GM13977 (cell line): ENCODE results near the gene FILIP1L.

Experiments
- DNase-seq: peaks from one replicate; pipeline ENCODE4 v3.0.0; 2012; ENCODE audit warnings: low spot score
- CTCF ChIP-seq: IDR thresholded peaks from 2 replicates; pipeline ENCODE4 v1.5.1; 2012; ENCODE audit warnings: mild to moderate bottlenecking, control low read depth; ENCODE audit not compliant: insufficient read depth; ENCODE audit errors: extremely low read depth, missing control alignments
- in situ Hi-C: fragments of 300-500 bp; cut with MboI; formaldehyde crosslinking; loops from one replicate; pipeline ENCODE4 v1.12.0; 2022; ENCODE audit warnings: low sequenced_read_pairs, low pct_unique_long_range_greater_than_20kb, mixed read lengths, inconsistent platforms; ENCODE audit not compliant: unreplicated experiment

Gene FILIP1L

GRCh38 chr3:99949956-99950670 is 164.2 kb downstream of the FILIP1L start:
- no peak for TF ChIP-seq CTCF
- no peak for DNase-seq
- in situ Hi-C loops, result no loop called here

GRCh38 chr3:99948467-99949089 is 165.7 kb downstream of the FILIP1L start:
- no peak for DNase-seq
- in situ Hi-C loops, result no loop called here
- TF ChIP-seq CTCF, result no peak

DNA sequence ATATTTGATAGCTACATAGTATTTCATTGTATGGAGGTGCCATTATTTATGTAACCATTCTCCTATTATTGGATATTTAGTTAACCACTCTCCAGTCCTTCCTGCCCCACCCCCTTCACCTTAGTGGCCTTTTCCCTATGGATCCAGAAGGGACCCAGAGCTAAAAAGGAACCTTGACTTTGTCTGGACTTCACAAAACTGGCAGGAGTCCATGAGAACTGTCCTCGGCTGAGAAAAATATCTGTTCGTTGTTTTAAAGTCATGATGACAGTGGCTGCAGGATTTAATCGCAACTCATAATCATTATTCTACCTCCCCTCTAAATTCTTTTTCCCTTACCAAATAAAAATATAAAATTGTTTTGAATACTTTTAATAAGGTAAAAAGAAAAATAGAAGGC is 166.9 kb downstream of the FILIP1L start:
- no peak for DNase-seq
- in situ Hi-C loops, result no loop called here
- TF ChIP-seq CTCF, result no peak

DNA sequence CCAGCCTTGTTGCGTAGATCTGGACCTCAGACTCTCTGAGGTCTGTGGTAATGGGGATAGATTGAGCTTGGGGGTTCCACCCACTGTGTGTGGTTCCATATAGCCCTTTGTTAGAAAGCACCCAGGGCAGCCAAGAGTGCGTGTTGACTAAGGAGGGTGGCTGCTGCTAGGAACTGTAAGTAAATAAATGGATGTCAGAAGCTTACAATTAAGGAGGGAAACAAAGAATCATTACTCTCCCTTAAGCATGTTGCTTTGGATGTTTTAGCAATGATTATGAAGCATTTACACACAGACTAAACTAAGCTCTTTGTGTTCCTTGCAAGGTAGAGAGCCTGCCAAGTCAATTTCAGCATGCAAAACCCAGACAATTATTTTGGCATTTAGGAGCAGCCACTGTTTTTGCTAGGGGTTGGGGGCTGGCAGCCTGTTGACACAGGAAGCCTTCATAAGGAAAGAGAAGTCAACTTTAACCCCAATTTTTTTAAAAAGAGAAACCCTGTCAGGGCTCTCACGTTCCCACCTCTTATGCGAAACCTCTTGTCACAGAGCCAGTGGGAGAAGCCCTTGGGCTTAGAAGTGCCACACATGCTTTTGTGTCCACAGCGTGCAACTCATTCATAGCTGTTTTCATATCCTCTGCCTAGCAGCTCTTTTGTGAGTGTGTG is 168.8 kb downstream of the FILIP1L start:
- no peak for TF ChIP-seq CTCF
- DNase-seq, result no peak
- in situ Hi-C loops, result no loop called here

DNA sequence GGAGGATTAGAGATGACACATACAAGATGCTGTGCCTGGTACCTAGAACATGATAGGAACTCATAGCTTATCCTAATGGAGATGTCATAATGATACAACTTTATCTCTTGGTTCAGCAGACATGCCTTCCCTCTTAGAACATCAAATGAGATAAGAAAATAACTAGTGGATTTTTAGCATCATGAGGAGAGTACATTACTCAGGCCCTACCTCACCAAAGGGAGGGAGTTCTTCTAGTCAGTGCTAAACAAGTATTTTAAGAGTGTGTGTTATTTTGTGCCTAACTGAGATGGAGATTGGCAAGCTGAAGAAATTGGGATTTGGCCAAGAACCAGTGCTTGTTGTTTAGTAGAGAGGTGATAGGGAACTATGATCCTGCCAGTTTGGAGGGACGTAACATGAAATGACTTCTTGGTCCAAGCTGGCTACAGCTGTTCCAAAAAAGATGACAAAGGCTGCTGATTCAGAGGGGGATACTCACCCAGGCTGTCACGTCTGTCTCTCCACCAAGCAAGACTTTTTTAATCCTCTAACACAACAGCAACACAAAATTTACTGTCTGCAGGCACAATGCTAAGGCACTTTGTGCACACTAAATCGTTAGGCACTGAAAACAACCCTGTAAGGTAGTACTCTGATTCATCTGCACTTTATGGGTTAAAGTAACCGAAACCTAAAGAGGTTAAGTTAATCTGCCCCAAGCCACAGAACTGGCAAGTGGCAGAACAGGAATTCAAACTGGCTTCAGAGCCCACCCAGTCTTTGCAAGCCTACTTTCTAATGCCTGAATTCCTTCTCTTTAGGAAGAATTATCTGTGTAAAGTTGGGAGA is 170.2 kb downstream of the FILIP1L start:
- no peak for TF ChIP-seq CTCF
- in situ Hi-C loops, result no loop called here
- DNase-seq, result no peak

DNA sequence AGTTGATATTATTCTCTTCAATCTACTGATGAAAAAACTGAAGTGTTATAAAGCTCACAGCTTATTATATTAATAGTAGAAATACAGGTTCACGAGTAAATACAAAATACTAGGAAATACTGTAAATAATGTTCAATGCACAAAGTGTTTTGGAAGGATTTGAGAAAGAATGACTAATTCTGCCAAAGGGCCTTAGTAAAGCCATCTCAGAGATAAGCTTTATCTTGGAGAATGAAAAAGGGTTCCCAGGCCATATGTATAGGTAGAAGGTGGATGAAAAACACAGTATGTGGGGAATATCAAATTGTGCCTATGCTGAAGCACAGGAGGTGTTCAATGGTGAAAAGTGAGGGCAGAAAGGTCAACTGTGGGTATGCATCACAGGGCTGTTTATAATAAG is 173.1 kb downstream of the FILIP1L start:
- in situ Hi-C loops, result no loop called here
- no peak for TF ChIP-seq CTCF
- no peak for DNase-seq
